ENCODE measurements around the gene ZBTB8A.
"Not testable (repeated sequence)": the region's sequence is repeated elsewhere in the genome, so short reads cannot be mapped to it uniquely, and the experiment has no call there.

ZBTB8A gene

DNA sequence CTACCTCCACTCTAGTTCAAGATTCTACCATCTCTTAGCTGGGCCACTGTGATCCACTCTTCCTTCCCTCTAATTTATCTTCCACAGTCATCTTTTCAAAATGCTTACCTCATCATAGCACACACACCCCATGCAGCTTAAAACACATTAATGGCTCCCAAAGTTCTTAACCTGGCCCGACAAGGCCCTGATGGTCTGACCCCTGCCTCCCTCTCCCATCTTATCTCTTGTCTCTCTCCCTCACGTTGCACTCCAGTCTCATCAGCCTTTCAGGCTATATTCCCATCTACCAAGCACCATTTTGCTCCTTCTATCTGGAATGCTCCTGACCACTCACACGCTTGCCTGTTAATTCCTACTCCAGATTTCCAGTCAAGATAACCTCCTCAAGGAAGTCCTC is 2.5 kb upstream of the ZBTB8A start:
- no peak overlapping the region for H3K9ac ChIP-seq (ENCODE audit: low read length)

GRCh38 chr1:32539584-32540571 is 651 bp downstream of the ZBTB8A start:
- Histone ChIP-seq H3K9me3 (ENCODE audit: control insufficient read depth, insufficient read depth, low read depth, low read length) (no peaks in the 10 kb centered on the region), H3K36me3 (ENCODE audit: control insufficient read depth, insufficient read depth, low read length) (no peaks in the 10 kb centered on the region), H3K4me3 (ENCODE audit: low read depth, low read length) (peak overlapping the region; percentile 94), H3K27me3 (ENCODE audit: control insufficient read depth, insufficient read depth, low read length) (no peaks in the 10 kb centered on the region), H3K9ac (ENCODE audit: low read length) (peak overlapping the region; percentile 87), H3K4me1 (ENCODE audit: control insufficient read depth, insufficient read depth, low read length) (peaks cover 14% of the 10 kb centered on the region), H3K27ac (ENCODE audit: low read depth, low read length) (no peak overlapping the region)

More for the DNA sequence above, 2.5 kb upstream of the ZBTB8A start:
- no peaks in the 10 kb centered on the region for H3K27me3 ChIP-seq (ENCODE audit: control insufficient read depth, insufficient read depth, low read length)
- H3K4me3 ChIP-seq (ENCODE audit: low read depth, low read length), result no peak overlapping the region
- H3K27ac ChIP-seq (ENCODE audit: low read depth, low read length), result no peak overlapping the region
- H3K9me3 ChIP-seq (ENCODE audit: control insufficient read depth, insufficient read depth, low read depth, low read length), result no peaks in the 10 kb centered on the region
- peaks cover 11% of the 10 kb centered on the region for H3K4me1 ChIP-seq (ENCODE audit: control insufficient read depth, insufficient read depth, low read length)
- H3K36me3 ChIP-seq (ENCODE audit: control insufficient read depth, insufficient read depth, low read length), result no peaks in the 10 kb centered on the region

GRCh38 chr1:32540605-32541004 is 1.4 kb downstream of the ZBTB8A start:
- Histone ChIP-seq H3K4me1 (ENCODE audit: control insufficient read depth, insufficient read depth, low read length) (peaks cover 14% of the 10 kb centered on the region), H3K4me3 (ENCODE audit: low read depth, low read length) (peak overlapping the region; percentile 94), H3K36me3 (ENCODE audit: control insufficient read depth, insufficient read depth, low read length) (no peaks in the 10 kb centered on the region), H3K27ac (ENCODE audit: low read depth, low read length) (no peak overlapping the region), H3K9me3 (ENCODE audit: control insufficient read depth, insufficient read depth, low read depth, low read length) (no peaks in the 10 kb centered on the region), H3K27me3 (ENCODE audit: control insufficient read depth, insufficient read depth, low read length) (no peaks in the 10 kb centered on the region), H3K9ac (ENCODE audit: low read length) (peak overlapping the region; percentile 87)

DNA sequence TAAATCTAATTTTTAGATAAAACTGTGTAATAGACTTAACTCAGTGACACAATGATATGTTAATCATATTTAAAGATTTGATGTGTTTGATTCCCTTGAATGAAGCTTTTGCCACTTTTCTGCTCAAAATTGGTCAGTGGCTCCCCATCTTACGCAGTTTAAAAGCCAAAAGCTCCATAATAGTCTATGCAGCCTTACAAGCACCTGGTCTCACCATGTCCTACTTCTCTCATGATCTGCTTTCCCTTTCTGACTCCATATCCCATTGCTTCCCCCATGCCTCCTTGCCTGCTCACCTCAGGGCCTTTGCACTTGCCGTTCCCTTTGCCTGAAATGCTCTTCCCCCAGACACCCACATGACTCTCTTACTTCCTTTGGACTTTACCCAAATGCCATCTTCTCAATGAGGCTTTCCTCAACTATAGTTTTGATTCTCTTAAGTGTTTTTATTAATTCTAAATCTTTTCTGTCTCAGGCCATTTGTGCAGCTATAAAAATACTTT is 1.9 kb downstream of the ZBTB8A start:
- H3K36me3 ChIP-seq (ENCODE audit: control insufficient read depth, insufficient read depth, low read length), result no peaks in the 10 kb centered on the region
- H3K9me3 ChIP-seq (ENCODE audit: control insufficient read depth, insufficient read depth, low read depth, low read length), result no peaks in the 10 kb centered on the region
- no peak overlapping the region for H3K27ac ChIP-seq (ENCODE audit: low read depth, low read length)
- H3K4me1 ChIP-seq (ENCODE audit: control insufficient read depth, insufficient read depth, low read length), result peaks cover 14% of the 10 kb centered on the region
- no peak overlapping the region for H3K4me3 ChIP-seq (ENCODE audit: low read depth, low read length)
- H3K27me3 ChIP-seq (ENCODE audit: control insufficient read depth, insufficient read depth, low read length), result no peaks in the 10 kb centered on the region
- no peak overlapping the region for H3K9ac ChIP-seq (ENCODE audit: low read length)

- Histone ChIP-seq H3K27ac (ENCODE audit: low read depth, low read length) (no peak overlapping the region), H3K4me3 (ENCODE audit: low read depth, low read length) (no peak overlapping the region)
These were observed 7.4 kb downstream of the ZBTB8A start for GRCh38 chr1:32546611-32547010.

DNA sequence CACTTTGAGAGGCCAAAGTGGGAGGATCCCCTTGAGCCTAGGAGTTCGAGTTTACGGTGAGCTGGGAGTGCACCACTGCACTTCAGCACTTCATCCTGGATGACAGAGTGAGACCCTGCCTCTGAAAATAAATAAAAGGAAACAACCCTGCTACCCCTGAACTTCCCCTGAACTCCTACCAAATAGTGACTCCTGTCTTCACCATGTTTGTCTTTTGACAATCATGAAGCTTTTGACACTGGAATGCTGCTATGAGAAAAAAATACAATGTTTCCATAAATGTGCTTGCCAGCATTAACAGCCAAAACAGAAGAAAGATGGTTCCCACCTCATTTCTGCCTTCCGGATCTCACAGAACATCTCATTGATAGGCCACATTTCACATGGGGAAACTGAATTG is 10.4 kb downstream of the ZBTB8A start:
- Histone ChIP-seq H3K36me3 (ENCODE audit: control insufficient read depth, insufficient read depth, low read length) (peaks cover 2% of the 10 kb centered on the region; the same call in 1 of the 2 replicates), H3K9me3 (ENCODE audit: control insufficient read depth, insufficient read depth, low read depth, low read length) (no peaks in the 10 kb centered on the region), H3K4me1 (ENCODE audit: control insufficient read depth, insufficient read depth, low read length) (no peaks in the 10 kb centered on the region), H3K27me3 (ENCODE audit: control insufficient read depth, insufficient read depth, low read length) (no peaks in the 10 kb centered on the region), H3K9ac (ENCODE audit: low read length) (no peak overlapping the region), H3K27ac (ENCODE audit: low read depth, low read length) (no peak overlapping the region), H3K4me3 (ENCODE audit: low read depth, low read length) (no peak overlapping the region)

More at GRCh38 chr1:32546611-32547010, 7.4 kb downstream of the ZBTB8A start:
- Histone ChIP-seq H3K9me3 (ENCODE audit: control insufficient read depth, insufficient read depth, low read depth, low read length) (no peaks in the 10 kb centered on the region), H3K27me3 (ENCODE audit: control insufficient read depth, insufficient read depth, low read length) (no peaks in the 10 kb centered on the region), H3K4me1 (ENCODE audit: control insufficient read depth, insufficient read depth, low read length) (0 out of 2 replicates have a peak, but pooled peaks cover 3% of the 10 kb centered on the region), H3K36me3 (ENCODE audit: control insufficient read depth, insufficient read depth, low read length) (no peaks in the 10 kb centered on the region), H3K9ac (ENCODE audit: low read length) (no peak overlapping the region)

GRCh38 chr1:32554288-32554687 is 15.1 kb downstream of the ZBTB8A start:
- Histone ChIP-seq H3K9ac (ENCODE audit: low read length) (no peak overlapping the region), H3K27ac (ENCODE audit: low read depth, low read length) (no peak overlapping the region), H3K36me3 (ENCODE audit: control insufficient read depth, insufficient read depth, low read length) (peaks cover 22% of the 10 kb centered on the region), H3K9me3 (ENCODE audit: control insufficient read depth, insufficient read depth, low read depth, low read length) (no peaks in the 10 kb centered on the region), H3K4me3 (ENCODE audit: low read depth, low read length) (no peak overlapping the region), H3K27me3 (ENCODE audit: control insufficient read depth, insufficient read depth, low read length) (no peaks in the 10 kb centered on the region), H3K4me1 (ENCODE audit: control insufficient read depth, insufficient read depth, low read length) (no peaks in the 10 kb centered on the region)

DNA sequence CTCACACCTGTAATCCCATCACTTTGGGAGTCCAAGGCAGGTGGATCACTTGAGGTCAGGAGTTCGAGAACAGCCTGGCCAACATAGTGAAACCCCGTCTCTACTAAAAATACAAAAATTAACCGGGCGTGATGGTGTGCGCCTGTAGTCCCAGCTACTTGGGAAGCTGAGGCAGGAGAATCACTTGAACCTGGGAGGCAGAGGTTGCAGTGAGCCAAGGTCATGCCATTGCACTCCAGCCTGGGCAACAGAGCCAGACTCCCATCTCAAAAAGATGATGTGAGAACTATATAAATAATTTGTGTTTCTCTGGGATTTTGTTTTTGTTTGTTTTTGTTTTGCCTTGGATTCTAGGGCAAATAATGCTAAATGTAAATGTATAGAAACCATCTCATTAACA is 17.8 kb downstream of the ZBTB8A start:
- not testable (repeated sequence) for H3K9ac ChIP-seq (ENCODE audit: low read length); H3K4me3 ChIP-seq (ENCODE audit: low read depth, low read length); H3K9me3 ChIP-seq (ENCODE audit: control insufficient read depth, insufficient read depth, low read depth, low read length); H3K27me3 ChIP-seq (ENCODE audit: control insufficient read depth, insufficient read depth, low read length); H3K27ac ChIP-seq (ENCODE audit: low read depth, low read length); H3K4me1 ChIP-seq (ENCODE audit: control insufficient read depth, insufficient read depth, low read length)
- peaks cover 31% of the 10 kb centered on the region for H3K36me3 ChIP-seq (ENCODE audit: control insufficient read depth, insufficient read depth, low read length)

DNA sequence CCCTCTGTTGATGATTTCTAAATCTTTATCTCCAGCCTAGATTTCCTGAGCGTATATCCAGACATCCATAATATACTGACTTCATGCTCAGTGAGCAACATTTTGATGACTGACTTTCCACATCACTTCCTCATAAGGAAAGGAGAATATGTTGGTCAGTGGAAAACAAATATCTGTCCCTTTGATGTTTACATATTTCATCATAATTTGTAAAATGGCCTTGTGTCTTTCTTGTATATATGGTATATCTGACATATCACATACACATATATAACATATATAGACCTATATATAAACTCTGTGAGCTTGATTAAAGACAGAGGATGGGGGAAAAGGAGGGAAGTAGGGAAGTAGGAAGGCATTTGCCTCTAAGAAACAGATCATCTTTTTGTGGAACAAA is 18.6 kb downstream of the ZBTB8A start:
- Histone ChIP-seq H3K4me3 (ENCODE audit: low read depth, low read length) (no peak overlapping the region), H3K9ac (ENCODE audit: low read length) (no peak overlapping the region), H3K9me3 (ENCODE audit: control insufficient read depth, insufficient read depth, low read depth, low read length) (no peaks in the 10 kb centered on the region), H3K36me3 (ENCODE audit: control insufficient read depth, insufficient read depth, low read length) (peaks cover 31% of the 10 kb centered on the region), H3K4me1 (ENCODE audit: control insufficient read depth, insufficient read depth, low read length) (no peaks in the 10 kb centered on the region), H3K27ac (ENCODE audit: low read depth, low read length) (no peak overlapping the region), H3K27me3 (ENCODE audit: control insufficient read depth, insufficient read depth, low read length) (no peaks in the 10 kb centered on the region)

- H3K4me1 ChIP-seq (ENCODE audit: control insufficient read depth, insufficient read depth, low read length), result no peaks in the 10 kb centered on the region
- H3K9ac ChIP-seq (ENCODE audit: low read length), result no peak overlapping the region
- H3K27me3 ChIP-seq (ENCODE audit: control insufficient read depth, insufficient read depth, low read length), result no peaks in the 10 kb centered on the region
- H3K36me3 ChIP-seq (ENCODE audit: control insufficient read depth, insufficient read depth, low read length), result peaks cover 10% of the 10 kb centered on the region
- no peaks in the 10 kb centered on the region for H3K9me3 ChIP-seq (ENCODE audit: control insufficient read depth, insufficient read depth, low read depth, low read length)
- no peak overlapping the region for H3K4me3 ChIP-seq (ENCODE audit: low read depth, low read length)
- no peak overlapping the region for H3K27ac ChIP-seq (ENCODE audit: low read depth, low read length)
These were observed 29.7 kb downstream of the ZBTB8A start for GRCh38 chr1:32568929-32569328.

DNA sequence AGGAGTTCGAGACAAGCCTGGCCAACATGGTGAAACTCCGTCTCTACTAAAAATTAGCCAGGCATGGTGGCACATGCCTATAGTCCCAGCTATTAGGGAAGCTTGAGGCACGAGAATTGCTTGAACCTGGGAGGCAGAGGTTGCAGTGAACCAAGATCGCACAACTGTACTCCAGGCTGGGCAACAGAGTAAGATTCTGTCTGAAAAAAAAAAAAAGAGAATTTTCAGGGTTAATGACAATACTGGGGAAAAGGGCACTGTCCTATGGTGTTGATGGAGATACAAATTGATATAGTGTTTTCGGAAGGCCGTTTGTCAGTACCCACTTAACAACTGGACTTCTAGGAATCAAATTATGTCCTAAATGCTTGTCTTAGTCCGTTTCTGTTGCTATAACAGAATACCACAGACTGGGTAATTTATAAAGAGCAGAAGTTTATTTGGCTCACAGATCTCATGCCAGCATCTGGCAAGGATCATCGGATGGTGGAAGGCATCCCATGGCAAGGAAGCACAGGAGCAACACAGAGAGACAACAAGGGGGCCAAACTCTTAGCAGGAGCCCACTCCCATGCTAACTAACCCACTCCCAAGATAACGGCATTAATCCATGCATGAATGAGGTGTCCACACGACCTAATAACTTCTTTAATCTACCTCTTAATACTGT is 41.3 kb downstream of the ZBTB8A start:
- Histone ChIP-seq H3K4me3 (ENCODE audit: low read depth, low read length) (no peak overlapping the region), H3K27ac (ENCODE audit: low read depth, low read length) (no peak overlapping the region), H3K9me3 (ENCODE audit: control insufficient read depth, insufficient read depth, low read depth, low read length) (no peaks in the 10 kb centered on the region)

More for the DNA sequence above, 41.3 kb downstream of the ZBTB8A start:
- no peaks in the 10 kb centered on the region for H3K4me1 ChIP-seq (ENCODE audit: control insufficient read depth, insufficient read depth, low read length)
- H3K9ac ChIP-seq (ENCODE audit: low read length), result no peak overlapping the region
- H3K27me3 ChIP-seq (ENCODE audit: control insufficient read depth, insufficient read depth, low read length), result no peaks in the 10 kb centered on the region
- H3K36me3 ChIP-seq (ENCODE audit: control insufficient read depth, insufficient read depth, low read length), result no peaks in the 10 kb centered on the region
